Stomach (tissue), 9 donors: Measurements from ENCODE around the gene BICD1. TPM values are rescaled to one million over a fixed set of nuclear protein-coding genes. Genes with fewer than 3 reads are reported as not detected.

Experiments used
- DNase-seq, 2 donors: peaks; one replicate each; pipeline versions ENCODE4 v3.0.0 to v3.0.0-alpha.2; 2013 to 2019
- H3K27ac ChIP-seq, 5 donors: fragments of 200-600 bp in 4 of 5; sonication (generic) in 4 of 5; one replicate each; pipeline ENCODE4 v1.5.1; 2013 to 2019; ENCODE audit warnings: mild to moderate bottlenecking in 1 of 5, moderate library complexity in 1 of 5
- H3K27me3 ChIP-seq, 3 donors: fragments of 200-600 bp; sonication (generic); one replicate each; pipeline ENCODE4 v1.5.1; 2017 to 2019; ENCODE audit warnings: mixed run types in 1 of 3
- H3K36me3 ChIP-seq, 4 donors: fragments of 200-600 bp; sonication (generic); 1 replicate in 3 of 4; 2 replicates in 1 of 4; pipeline ENCODE4 v1.5.1; 2016 to 2019
- H3K4me1 ChIP-seq, 4 donors: fragments of 200-600 bp; sonication (generic); one replicate each; pipeline ENCODE4 v1.5.1; 2016 to 2019
- H3K4me3 ChIP-seq, 4 donors: fragments of 200-600 bp; sonication (generic) in 3 of 4; one replicate each; pipeline ENCODE4 v1.5.1; 2016 to 2019; ENCODE audit warnings: mild to moderate bottlenecking in 1 of 4
- H3K9me3 ChIP-seq, 4 donors: fragments of 200-600 bp; sonication (generic); one replicate each; pipeline ENCODE4 v1.5.1; 2016 to 2019
- EP300 ChIP-seq: sonication (generic); formaldehyde crosslinking; IDR thresholded peaks from one replicate; pipeline ENCODE4 v1.6.1; 2017; ENCODE audit warnings: antibody characterized with exemption
- POLR2A ChIP-seq, 4 donors: fragments of 450-650 bp; IDR thresholded peaks; one replicate each; pipeline ENCODE4 v1.6.1; 2016; ENCODE audit warnings: antibody characterized with exemption in 4 of 4, control low read depth in 2 of 4, mild to moderate bottlenecking in 1 of 4, moderate library complexity in 1 of 4
- POLR2AphosphoS5 ChIP-seq, 3 donors: sonication (generic); formaldehyde crosslinking; IDR thresholded peaks; one replicate each; pipeline ENCODE4 v1.6.1; 2016; ENCODE audit warnings: antibody characterized with exemption in 3 of 3
- WGBS, 5 donors: extraction: QIAGEN DNeasy Blood & Tissue Kit in 3 of 5; methylation state at CpG; one replicate each; pipeline versions ENCODE4 v1.1.5 to v1.1.7; 2013 to 2018; 5-methylcytosine and 5-hydroxymethylcytosine counted together
- intact Hi-C: fragments of 100-400 bp; cut with DNase I; formaldehyde crosslinking; loops from one replicate; pipeline ENCODE4 v1.15.1; 2023; ENCODE audit warnings: low total_unique reads
- polyA plus RNA-seq, 3 donors: library from polyadenylated mRNA; stranded (reverse); fragments of 200-250 nt; gene quantifications; one replicate each; pipeline ENCODE4 v1.2.3, GENCODE V29; 2013
- total RNA-seq, 5 donors: library from RNA; depleted of rRNA; stranded (reverse); fragments of >200 nt; gene quantifications; one replicate each; pipeline versions ENCODE4 v1.1.0 to v1.2.3, GENCODE V29; 2014 to 2016
- TF ChIP-seq, protein P1 (sequence below), 7 experiments: fragments of 450-650 bp in 4 of 7; fragments of 200-600 bp in 3 of 7; sonication (generic) in 3 of 7; IDR thresholded peaks; one replicate each; pipeline ENCODE4 v1.5.1; 2016 to 2019; ENCODE audit warnings: antibody characterized with exemption in 7 of 7, control low read depth in 2 of 7, mild to moderate bottlenecking in 1 of 7
- donor health status: healthy with polysubstance abuse.
- donor health status: Bipolar disorder and iron deficiency.
- donor health status: healthy.

The BICD1 gene
- total and polyA plus RNA-seq, 8 donors: 1.6 to 17.3 (median 2.1) TPM

DNA sequence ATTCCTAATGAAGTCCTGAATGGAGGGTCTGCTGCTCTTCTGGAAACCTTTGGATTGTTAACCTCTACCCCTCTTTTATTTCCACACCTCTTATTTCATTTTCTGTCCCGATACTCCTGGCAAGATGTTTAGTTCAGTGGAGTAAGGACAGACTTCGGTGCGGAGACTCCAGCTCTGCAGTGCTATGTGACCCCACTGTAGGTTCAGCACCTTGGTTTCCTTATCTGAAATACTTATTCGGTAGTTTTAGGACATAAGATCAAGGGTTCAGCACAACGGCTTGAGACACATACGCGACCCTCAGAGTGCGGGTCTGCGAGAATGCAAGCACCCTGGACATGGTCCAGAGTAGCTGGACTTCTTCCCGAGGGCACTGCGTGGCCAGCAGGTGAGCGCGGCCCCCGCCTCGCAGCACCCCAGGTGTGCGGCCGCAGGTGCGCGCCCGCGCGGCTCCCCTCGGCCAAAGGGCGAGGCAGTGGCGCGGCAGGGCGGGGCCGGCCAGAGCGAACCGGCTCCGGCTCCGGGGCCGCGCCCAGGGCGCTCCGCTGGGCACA, 292.2 kb downstream of the BICD1 start:
- WGBS, 5 donors: 2 to 7% (median 3%) methylated on average over 13 to 36 of the region's 36 CpGs
- DNase-seq: no peak
- intact Hi-C loops: no loop called here
- Histone ChIP-seq H3K4me3 (peak overlapping the region; percentile 66 to 84 (median 82)), H3K27ac (peak overlapping the region; percentile 91 to 98 (median 93)), H3K9me3 (no peaks in the 10 kb centered on the region), H3K27me3 (peaks cover 0 to 15% (median 5%) of the 10 kb centered on the region in 3 donors), H3K36me3 (no peaks in the 10 kb centered on the region), H3K4me1 (peaks cover 4 to 42% (median 26%) of the 10 kb centered on the region in 4 donors)
- no peak for TF ChIP-seq EP300

GRCh38 chr12:32399370-32400113, 292.9 kb downstream of the BICD1 start, which contains the start of gene FGD4:
Gene FGD4 (plus strand): TSS chr12:32399558.
- H3K27ac ChIP-seq: peak within 1 kb of the TSS; percentile 91 to 98 (median 93)
- WGBS, 5 donors: 0 to 2% (median 0%) methylated on average over 35 to 82 of the region's 82 CpGs

DNA sequence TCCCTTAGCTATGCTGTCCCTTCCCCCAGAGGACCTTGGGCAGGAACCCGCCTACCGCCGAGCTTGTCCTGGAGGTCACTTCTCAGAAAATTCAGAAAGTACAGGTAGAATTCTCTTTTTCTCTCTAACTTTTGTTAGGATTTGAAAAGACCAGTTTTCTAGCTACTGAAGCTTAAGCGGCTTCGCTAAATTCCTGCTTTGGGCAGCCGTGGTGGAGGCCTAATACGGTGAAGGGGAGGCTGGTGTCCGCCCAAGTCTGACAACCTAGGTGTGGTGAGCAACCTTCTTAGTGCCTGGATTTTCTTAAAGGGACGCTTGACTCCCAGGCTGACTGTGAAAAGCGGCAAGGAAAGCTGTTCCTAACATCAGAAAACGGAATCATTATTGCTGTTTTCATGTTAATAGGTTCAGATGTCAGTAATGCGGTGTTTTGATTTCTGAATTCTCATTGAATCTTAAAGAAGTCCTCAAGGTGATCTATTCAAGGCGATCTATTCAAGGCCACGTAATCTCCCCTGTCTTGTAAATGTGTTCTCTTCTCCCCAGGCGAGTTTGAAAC, 293.5 kb downstream of the BICD1 start:
- WGBS, 5 donors: 7 to 23% (median 13%) methylated on average over 15 of the region's 15 CpGs
- peak; percentile 57 to 67 for DNase-seq

More at GRCh38 chr12:32399370-32400113, 292.9 kb downstream of the BICD1 start, which contains the start of gene FGD4:
- Histone ChIP-seq H3K9me3 (no peaks in the 10 kb centered on the region), H3K36me3 (no peaks in the 10 kb centered on the region), H3K4me1 (peaks cover 4 to 49% (median 27%) of the 10 kb centered on the region in 4 donors), H3K4me3 (peak within 1 kb of the TSS; percentile 66 to 84 (median 82)), H3K27me3 (peaks cover 0 to 15% (median 5%) of the 10 kb centered on the region in 3 donors)
- TF ChIP-seq POLR2AphosphoS5 (IDR thresholded peaks at IDR 0.05) (peak; percentile 44 to 97 (median 96)), POLR2A (IDR thresholded peaks at IDR 0.05) (peak in 2 of 4 donors; percentile 80 to 88), EP300 (no peak)
- TF ChIP-seq, protein P1, sequence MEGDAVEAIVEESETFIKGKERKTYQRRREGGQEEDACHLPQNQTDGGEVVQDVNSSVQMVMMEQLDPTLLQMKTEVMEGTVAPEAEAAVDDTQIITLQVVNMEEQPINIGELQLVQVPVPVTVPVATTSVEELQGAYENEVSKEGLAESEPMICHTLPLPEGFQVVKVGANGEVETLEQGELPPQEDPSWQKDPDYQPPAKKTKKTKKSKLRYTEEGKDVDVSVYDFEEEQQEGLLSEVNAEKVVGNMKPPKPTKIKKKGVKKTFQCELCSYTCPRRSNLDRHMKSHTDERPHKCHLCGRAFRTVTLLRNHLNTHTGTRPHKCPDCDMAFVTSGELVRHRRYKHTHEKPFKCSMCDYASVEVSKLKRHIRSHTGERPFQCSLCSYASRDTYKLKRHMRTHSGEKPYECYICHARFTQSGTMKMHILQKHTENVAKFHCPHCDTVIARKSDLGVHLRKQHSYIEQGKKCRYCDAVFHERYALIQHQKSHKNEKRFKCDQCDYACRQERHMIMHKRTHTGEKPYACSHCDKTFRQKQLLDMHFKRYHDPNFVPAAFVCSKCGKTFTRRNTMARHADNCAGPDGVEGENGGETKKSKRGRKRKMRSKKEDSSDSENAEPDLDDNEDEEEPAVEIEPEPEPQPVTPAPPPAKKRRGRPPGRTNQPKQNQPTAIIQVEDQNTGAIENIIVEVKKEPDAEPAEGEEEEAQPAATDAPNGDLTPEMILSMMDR (IDR thresholded peaks at IDR 0.05): peak in 3 of 7 experiments; percentile 23 to 33 (median 29)
- intact Hi-C loops: no loop called here
- DNase-seq: peak; percentile 92 to 97

DNA sequence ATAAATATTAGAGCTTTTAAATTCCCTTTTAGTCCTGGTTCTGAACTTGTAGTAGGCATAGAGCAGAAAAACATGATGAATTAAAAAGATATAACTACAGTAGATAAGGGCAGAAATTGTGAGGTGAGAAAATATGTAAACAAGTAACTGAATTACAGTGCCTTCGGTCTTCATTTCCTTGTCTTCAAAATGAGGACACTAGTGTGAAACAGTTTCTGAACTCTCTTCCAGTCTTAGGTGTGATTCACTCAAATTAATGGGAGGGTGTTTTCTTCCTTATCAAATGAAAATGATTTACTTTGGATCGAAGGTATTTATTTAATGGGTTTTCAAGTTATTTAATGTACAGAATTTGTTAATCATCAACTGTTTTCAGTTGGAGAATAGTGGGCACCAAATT, 294.2 kb downstream of the BICD1 start:
- intact Hi-C loops: no loop called here
- TF ChIP-seq, protein P1 (IDR thresholded peaks at IDR 0.05): no peak
- TF ChIP-seq POLR2AphosphoS5 (IDR thresholded peaks at IDR 0.05) (no peak), EP300 (no peak), POLR2A (IDR thresholded peaks at IDR 0.05) (no peak)
- Histone ChIP-seq H3K27me3 (peaks cover 0 to 15% (median 5%) of the 10 kb centered on the region in 3 donors), H3K4me3 (peak overlapping the region; percentile 66 to 84 (median 82)), H3K4me1 (peaks cover 4 to 49% (median 27%) of the 10 kb centered on the region in 4 donors), H3K36me3 (no peaks in the 10 kb centered on the region), H3K9me3 (no peaks in the 10 kb centered on the region), H3K27ac (peak overlapping the region; percentile 47 to 95 (median 93))
- 14 to 30% (median 28%) methylated on average over 2 of the region's 2 CpGs for WGBS, 5 donors
- peak in 1 of 2 donors; percentile 30 for DNase-seq

More for the DNA sequence above, 293.5 kb downstream of the BICD1 start:
- intact Hi-C loops: no loop called here
- peaks cover 0 to 15% (median 5%) of the 10 kb centered on the region in 3 donors for H3K27me3 ChIP-seq
- H3K36me3 ChIP-seq: no peaks in the 10 kb centered on the region
- peak overlapping the region; percentile 91 to 98 (median 93) for H3K27ac ChIP-seq
- peaks cover 4 to 49% (median 27%) of the 10 kb centered on the region in 4 donors for H3K4me1 ChIP-seq
- peak overlapping the region; percentile 66 to 84 (median 82) for H3K4me3 ChIP-seq
- TF ChIP-seq POLR2AphosphoS5 (IDR thresholded peaks at IDR 0.05) (no peak), POLR2A (IDR thresholded peaks at IDR 0.05) (no peak), EP300 (no peak)
- TF ChIP-seq, protein P1 (IDR thresholded peaks at IDR 0.05): no peak
- H3K9me3 ChIP-seq: no peaks in the 10 kb centered on the region
